Measurements from ENCODE around the gene S100PBP.

S100PBP gene

DNA sequence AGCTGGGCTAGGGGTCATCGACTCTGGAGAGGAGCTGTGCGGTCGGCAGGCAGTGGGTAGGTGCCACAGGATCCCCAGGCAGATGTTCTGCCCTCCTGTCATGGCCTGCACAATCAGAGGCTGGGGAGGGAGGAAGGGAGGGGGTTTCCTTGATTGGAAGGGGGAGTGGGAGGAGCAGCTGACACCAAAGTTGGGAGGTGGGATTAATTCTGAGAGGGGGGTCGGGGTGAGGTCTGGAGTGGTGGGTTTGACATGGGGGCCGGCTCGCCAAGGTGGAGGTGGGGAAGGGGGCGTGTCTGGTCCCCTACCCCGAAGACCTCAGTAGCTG is 68.2 kb downstream of the S100PBP start:
- DNase-seq (ENCODE audit: extremely low read depth in 1 of 2, low read depth in 1 of 2): no peak

DNA sequence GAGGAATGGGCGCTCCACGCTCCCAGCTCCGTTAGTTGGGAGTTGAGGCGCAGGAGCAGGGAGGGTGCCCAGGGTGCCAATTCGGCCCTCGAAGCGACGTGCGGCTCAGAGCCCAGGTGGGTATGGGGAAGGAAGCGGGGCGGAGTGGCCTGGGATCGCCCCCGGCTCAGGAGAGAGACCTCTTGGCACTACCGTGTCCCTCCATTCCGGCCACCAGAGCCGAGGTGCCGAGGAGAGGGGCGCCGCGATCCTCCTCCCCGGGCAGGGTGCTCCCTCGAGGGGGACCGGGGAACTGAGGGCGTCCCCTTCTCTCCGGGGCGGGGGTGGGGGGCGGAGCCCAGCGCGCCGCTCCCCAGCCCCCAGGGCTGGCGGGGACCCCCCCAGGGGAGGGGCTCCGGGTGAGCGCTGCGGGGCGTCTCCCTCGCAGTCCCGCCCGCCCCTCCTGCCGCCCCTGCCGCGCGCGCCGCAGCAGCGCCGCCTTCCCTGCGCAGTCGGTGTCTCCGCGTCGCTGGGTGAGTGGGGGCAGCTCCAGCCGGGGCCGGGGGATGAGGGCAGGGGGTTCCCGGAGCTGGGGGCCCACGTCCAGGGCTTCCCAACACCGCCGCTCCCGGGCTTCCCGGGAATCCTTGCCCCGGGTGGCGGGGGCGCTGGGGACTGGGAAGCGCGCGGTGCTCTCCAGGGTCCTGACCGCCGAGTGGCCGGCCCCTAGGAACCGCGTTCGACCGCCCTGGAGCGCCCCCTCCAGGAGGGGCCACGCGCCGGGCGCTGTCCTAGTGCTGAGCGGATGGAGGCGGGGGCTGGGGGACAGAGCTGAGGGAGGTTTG is 68.8 kb downstream of the S100PBP start, which contains the start of gene HPCA:
Gene HPCA, plus strand, starts transcription at position 488 of the 824 bp plus-strand sequence. CDS start 2,408 bp downstream, outside the sequence.
- DNase-seq (ENCODE audit: extremely low read depth in 1 of 2, low read depth in 1 of 2): no peak

- no peak for DNase-seq (ENCODE audit: extremely low read depth in 1 of 2, low read depth in 1 of 2)
Observed at GRCh38 chr1:32886828-32887414, 69.5 kb downstream of the S100PBP start.

DNA sequence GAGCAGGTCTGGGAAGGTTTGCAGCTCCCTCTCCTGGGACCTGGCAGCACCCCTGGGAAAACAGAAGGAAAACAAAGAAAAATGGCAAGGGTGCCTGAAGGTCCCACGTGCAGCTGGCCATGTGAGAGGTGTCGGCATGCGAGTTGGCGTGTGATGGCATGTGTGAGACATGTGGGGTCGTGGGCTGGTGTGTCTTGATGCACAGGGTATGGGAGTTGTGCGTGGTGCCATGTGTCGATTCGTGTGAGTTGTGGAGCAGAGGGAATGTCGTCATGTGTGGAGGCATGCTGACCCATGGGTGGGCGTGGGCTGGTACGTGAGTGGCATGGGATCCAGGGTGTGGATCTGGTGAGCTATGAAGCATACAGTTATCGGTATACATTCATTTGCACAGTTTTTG is 70.2 kb downstream of the S100PBP start:
- no peak for DNase-seq (ENCODE audit: extremely low read depth in 1 of 2, low read depth in 1 of 2)

DNA sequence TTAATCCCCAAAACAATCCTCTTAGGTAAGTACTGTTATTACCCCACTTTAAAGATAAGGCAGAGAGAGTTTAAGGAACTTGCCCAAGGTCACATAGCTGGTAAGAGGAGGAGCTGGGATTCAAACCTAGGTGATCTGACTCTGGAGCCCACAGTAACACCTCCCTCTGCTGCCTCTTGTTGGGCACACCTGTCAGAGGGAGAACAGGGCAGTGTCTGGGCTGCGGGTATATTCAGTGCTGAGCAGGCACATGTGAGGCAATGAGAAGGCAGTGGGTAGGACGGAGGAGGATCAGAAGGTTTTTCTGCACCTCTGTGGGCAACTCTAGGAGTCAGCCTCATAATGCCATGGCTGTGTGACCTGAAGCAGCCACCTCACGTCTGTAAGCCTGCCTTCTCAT is 70.7 kb downstream of the S100PBP start:
- no peak for DNase-seq (ENCODE audit: extremely low read depth in 1 of 2, low read depth in 1 of 2)

- no peak for DNase-seq (ENCODE audit: extremely low read depth in 1 of 2, low read depth in 1 of 2)
Observed at GRCh38 chr1:32888677-32889420, 71.4 kb downstream of the S100PBP start.

GRCh38 chr1:32889731-32890278 is 72.4 kb downstream of the S100PBP start:
- DNase-seq (ENCODE audit: extremely low read depth in 1 of 2, low read depth in 1 of 2): no peak

DNA sequence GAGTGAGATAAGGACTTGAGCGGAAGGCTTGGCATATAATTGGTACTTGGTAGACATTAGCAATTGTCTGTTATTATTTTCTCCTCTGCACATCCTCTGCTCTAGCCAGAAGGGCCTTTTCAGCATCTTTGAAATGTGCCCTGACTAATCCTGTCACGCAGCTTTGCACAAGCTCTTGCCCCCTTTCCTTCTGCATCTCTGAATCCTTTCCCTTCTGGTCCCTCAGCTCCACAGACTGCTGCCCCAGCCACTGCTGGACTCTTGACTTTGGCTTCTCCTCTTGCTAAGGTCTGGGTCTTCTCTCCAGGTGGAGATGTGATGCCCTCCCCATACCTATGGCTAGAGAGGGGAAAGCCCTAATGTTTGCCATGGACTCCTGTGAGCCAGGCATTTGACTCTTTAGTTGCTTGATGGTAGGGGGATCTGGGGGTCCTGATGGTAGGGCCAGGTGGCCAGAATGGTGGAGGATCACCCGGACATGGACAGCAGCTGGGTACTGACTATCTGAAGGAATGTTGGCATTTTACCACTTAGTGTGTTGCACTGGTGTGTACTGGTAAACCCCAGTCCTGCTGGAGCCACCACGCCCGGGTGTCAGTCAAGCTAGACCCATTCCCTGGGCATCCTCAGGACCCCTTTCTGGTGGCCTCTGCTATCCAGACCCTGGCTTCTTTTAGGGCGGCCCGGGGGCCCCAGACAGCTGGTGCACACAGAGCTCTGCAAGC is 73.2 kb downstream of the S100PBP start:
- no peak for DNase-seq (ENCODE audit: extremely low read depth in 1 of 2, low read depth in 1 of 2)

DNA sequence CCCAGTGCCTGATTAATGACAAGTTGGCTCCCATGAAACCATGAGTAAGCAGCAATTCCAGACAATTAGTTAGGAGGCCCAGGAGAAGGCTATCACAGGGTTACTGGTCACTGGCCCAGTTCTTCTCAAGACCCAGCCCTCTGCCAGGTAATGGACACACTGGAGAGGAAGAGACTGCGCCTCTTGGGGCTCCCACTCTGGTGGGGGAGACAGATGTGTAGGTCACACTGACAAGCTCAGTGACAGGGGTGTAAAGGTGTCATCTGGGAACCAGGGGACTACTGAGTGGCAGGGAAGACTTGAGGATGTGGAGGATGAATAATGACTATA is 73.8 kb downstream of the S100PBP start:
- DNase-seq (ENCODE audit: extremely low read depth in 1 of 2, low read depth in 1 of 2): no peak

GRCh38 chr1:32891630-32892029 is 74.2 kb downstream of the S100PBP start:
- no peak for DNase-seq (ENCODE audit: extremely low read depth in 1 of 2, low read depth in 1 of 2)

- no peak for DNase-seq (ENCODE audit: extremely low read depth in 1 of 2, low read depth in 1 of 2)
Observed at GRCh38 chr1:32892368-32893197, 75.1 kb downstream of the S100PBP start.

DNA sequence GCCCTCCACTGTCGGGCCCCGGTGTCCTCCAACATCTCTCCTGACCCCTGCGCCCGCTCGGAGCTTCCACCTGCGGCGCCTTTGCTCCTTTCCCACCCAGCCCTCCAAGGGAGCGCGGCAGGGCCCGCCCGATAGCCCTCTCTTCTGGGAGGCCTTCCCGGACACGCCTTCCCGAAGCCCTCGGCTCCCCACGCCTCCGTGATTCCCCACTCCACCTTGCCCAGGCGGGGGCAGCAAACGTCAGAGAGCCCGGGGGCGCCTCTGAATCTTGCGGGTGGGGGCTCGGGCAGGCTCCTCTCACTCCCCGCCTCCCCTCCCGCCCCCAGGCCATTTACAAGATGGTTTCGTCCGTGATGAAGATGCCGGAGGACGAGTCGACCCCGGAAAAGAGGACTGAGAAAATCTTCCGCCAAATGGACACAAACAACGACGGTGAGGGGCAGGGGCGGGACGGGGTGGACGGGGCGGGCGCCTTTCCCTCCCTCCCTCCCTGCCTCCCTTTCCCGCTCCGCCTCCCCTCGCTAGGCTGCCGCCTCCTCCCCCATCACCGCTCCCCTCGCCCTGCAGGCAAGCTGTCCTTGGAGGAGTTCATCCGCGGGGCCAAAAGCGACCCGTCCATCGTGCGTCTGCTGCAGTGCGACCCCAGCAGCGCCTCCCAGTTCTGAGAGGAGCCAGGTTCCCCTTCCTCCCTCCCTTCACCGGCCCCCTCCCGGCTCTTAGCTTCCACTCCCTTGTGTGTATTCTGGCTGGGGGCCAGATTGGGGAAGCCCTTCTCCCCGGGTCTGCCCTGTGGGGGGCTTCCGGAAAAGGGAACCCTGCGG is 76.0 kb downstream of the S100PBP start:
- DNase-seq (ENCODE audit: extremely low read depth in 1 of 2, low read depth in 1 of 2): no peak

DNA sequence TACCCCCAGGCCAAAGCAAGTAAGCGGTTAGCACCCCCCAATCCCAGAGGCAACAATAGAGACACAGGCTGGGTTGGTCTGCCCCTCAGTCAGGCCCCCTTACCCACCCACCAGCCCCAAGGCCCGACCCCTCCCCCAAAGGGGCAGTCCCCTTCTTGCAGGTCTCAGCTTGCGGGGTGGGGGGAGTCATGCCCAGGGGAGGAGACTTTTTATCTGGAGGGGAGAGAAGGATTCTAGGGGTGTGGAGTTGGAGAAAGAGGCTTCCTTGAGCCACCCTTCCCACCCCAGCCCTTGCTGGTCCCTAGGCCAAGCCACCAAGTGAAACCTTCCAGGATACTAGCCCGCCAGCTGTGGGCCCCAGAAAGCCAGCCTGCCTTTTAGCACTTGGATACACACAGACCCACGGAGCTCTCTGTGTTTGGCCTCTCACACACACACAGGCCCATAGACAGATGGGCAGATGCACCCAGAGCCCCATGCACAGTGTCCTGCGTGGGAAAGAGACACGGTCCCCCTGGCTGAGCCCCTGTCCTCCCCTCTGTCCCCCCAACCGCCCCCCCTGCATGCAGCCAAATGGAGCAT is 76.7 kb downstream of the S100PBP start:
- no peak for DNase-seq (ENCODE audit: extremely low read depth in 1 of 2, low read depth in 1 of 2)

- no peak for DNase-seq (ENCODE audit: extremely low read depth in 1 of 2, low read depth in 1 of 2)
Observed at GRCh38 chr1:32894681-32895080, 77.2 kb downstream of the S100PBP start.

DNA sequence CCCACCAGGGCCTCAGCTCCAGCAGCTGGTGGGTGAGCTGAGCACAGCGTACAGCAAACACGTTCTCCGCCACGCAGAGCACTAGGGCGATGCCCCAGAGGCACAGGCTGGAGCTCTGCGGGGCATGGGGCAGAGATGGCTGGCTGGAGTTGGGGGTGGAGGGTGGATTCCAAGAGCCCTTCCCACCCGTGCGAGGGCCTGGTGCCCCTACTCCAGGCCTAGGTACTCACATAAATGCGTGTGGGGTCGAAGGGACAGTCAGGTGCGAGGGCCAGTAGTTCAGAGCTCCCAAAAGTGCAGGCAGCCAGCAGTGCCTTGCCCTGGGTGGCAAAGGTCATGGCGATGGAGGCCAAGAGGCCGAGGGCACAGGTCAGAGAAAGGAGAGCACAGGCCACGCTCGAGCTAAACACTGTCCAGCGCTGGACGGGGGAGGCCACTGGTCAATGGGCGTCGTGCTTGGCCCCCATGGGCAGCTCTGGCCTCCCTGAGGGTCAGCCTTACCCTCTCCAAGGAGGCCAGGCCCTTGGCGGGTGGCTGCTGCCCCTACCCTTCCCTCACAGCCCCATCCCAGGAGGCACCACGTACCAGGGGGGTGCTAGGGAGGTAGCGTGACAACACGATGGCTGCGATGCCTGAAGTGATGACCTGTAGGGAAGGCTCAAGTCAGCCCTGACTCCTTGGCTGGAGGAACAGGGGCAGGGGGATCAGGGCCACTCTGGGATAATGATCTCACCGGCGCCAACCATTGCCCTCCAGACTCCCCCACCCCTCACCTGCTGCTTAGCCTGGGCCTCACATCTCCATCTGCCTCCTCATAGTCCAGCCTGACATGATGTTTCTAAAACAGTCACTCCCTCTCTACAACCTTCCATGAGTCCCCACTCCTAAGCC is 78.1 kb downstream of the S100PBP start:
- DNase-seq (ENCODE audit: extremely low read depth in 1 of 2, low read depth in 1 of 2): no peak

DNA sequence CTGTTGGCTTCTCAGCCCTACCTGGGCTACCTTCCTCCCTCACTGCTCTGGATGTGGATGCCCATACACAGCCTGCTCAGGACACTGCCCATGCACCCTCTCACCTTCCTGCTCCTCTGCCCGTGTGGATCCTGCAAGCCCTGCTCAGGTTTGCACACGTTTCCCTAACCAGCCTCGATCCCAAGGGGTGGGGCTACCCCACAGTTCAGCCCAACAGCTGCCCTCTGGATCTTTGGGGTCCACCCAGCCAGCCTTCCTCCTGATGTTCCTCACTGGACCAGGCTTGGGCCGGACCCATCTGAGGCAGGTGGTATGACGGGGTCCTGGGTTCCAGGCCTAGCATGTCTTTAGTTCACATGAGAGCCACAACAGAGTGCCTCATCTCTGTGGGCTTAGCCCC is 79.0 kb downstream of the S100PBP start:
- DNase-seq (ENCODE audit: extremely low read depth in 1 of 2, low read depth in 1 of 2): no peak

- no peak for DNase-seq (ENCODE audit: extremely low read depth in 1 of 2, low read depth in 1 of 2)
Observed at GRCh38 chr1:32897082-32898049, 79.9 kb downstream of the S100PBP start.
